GM19372 (cell line): ENCODE measurements around the gene SCIN.
A peak's percentile ranks its signal among the peaks of the same experiment; 100 is the strongest.

ENCODE experiments used
- ATAC-seq: cut with Tn5 transposase; IDR thresholded peaks from one replicate; pipeline ENCODE4 v1.9.1; 2021; ENCODE audit warnings: mild to moderate bottlenecking, low read depth, moderate library complexity; ENCODE audit not compliant: unreplicated experiment

SCIN gene

GRCh38 chr7:12607134-12607533 is 36.6 kb downstream of the SCIN start:
- ATAC-seq, result no peak

- no peak for ATAC-seq
Measured at GRCh38 chr7:12609561-12609960, 39.0 kb downstream of the SCIN start.

GRCh38 chr7:12610899-12611298 is 40.4 kb downstream of the SCIN start:
- ATAC-seq, result no peak

GRCh38 chr7:12612622-12613021 is 42.1 kb downstream of the SCIN start:
- no peak for ATAC-seq

DNA sequence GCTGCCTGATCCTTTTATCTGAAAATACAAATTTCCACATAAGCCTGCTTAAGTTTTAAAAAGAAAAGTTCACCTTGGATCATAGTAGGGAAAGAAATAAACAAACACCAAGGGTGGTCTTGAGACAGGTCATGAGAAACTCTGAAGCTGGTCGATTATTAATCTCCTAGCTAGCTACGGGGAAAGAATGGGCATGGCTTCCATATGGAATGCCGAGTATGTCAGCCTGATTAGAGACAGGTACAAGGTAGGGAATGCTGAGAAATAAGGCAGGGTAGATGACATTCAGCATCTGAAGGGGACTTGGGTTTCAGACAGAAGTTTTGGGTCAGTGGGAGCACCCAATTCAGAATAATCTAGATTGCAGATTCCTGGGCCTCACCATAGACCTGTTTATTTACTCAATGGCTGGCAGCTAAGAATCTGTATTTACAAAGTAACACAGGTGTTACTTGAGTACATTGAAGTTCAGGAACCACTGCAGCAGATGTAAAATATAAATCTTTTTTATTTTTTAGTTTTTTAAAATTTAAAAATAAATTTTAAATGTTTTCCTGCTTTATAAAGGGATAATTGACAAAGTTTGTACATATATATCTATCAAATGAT is 49.0 kb downstream of the SCIN start:
- no peak for ATAC-seq

DNA sequence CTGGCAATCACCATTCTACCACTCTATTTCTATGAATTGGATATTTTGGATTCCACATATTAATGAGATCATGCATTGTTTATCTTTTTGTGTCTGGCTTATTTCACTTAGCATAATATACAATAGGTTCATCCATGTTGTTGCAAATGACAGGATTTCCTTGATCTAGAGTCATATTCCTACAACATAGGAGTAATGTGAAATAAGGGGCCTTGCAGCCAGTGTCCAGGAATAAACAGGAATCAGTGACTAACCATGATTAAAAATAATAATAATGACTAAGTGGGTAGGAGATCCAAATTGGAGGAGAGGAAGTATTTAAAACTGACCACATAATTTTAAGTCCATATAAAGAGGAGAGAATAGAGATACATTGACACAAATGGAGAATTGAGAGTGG is 49.9 kb downstream of the SCIN start:
- no peak for ATAC-seq

GRCh38 chr7:12623223-12623622 is 52.7 kb downstream of the SCIN start:
- no peak for ATAC-seq

DNA sequence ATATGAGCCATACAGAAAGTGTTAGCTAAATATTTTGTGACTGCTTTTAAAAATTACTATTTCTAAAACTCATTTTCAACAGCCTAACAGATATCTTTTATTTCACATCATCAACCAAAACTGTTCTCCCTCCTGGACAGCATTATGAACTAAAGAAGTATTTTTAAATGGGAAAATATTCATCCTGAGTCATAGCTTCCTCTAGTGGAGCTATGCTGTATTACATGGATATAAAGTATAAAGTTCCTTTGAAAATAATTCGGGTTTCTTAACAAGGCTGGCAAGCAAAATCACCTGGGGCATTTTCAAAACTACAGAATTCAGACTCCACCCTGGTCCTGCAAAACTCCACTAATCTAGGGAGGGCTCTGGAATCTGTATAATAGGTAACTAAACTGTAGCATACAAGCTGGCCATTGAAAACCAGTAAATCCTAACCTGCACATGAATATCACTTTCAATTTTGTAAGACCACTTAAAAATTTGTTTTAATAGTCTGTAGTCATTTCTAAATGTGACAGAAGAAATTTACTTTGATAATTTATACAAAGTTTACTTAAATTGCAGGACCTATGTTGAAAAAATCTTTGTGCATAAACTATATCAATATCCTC is 53.5 kb downstream of the SCIN start:
- no peak for ATAC-seq

DNA sequence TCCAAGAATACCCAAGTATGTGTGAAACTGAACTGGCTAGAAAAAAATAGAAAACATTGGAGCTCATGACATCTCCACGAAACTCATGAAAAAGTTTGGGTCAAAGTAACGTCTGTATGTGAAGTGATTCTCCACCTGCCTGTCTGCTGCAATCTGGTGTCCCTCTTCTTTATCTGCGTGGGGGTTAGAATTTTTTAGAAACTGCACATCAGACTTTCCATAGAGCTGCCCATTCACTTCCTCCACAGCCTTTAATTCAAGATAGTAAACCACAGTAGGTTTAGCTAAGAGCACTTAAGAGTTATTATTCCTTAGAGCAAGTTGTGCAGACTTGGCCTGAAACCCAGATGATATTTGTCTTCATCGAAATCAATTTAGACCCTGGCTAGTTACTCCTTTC is 55.3 kb downstream of the SCIN start:
- no peak for ATAC-seq

DNA sequence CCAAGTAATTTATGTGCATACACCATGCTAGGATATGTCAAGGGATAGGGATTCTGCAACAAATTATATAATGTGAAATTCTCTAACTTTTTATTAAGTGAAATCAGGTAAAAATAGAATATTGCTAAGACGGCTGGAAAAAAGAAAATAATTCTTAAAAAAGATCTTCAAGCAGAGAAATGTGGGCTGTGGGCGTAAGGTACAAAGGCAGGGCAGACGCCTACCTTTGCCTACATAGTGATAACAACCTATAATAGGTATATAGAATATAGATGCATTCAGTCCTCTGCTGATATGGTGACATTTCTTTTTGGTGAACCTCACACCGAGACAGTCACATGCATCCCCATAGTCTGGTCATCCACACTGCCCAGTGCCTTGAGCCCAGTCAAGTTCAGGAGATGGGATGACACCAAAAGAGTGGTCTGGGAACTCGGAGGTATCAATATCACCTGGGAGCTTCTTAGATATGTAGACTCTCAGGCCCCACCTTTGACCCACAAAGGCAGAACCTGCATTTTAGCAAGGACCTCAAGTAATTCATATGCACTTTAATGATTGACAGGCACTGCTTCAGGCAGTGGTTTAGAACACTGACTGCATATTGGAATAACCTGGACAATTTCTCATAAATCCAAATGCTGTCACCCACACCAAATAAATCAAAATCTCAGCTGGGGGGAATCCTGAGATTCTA is 59.4 kb downstream of the SCIN start:
- ATAC-seq, result no peak

DNA sequence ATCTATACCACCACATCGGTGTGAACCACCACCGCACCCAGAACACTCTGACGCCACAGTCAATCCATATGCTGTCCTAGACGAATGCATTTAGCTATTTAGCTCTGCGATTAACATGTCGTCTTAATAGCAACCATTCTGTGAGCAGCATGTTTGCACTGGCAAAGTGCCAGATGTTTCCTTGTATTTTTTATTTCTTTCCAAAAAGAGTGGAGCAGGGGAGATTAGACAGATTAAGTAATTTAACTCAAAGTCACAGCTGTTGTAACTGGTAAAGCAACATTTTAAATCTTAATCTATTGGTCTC is 59.9 kb downstream of the SCIN start:
- no peak for ATAC-seq

DNA sequence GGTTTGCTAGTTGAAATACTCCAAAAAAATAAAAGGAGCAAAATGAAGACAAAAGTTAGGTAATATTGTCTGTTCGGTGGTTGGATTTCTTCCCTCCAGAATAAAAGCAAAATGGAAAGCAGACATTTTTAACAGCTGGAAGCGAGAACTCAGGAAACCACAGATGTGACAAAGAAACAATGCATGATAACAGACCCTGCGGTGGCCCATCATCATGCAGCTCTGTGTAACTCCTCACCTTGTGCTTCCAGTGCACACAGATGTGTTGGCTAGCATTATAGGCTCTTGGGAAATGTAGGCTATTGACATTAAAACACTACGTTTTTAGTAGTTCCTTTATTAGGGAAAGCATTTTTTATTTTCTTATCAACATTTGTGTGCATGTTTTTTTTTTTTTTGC is 63.1 kb downstream of the SCIN start:
- no peak for ATAC-seq

- peak; percentile 59 for ATAC-seq
Measured at GRCh38 chr7:12635830-12636229, 65.3 kb downstream of the SCIN start.

- no peak for ATAC-seq
Measured at GRCh38 chr7:12637328-12637727, 66.8 kb downstream of the SCIN start.

DNA sequence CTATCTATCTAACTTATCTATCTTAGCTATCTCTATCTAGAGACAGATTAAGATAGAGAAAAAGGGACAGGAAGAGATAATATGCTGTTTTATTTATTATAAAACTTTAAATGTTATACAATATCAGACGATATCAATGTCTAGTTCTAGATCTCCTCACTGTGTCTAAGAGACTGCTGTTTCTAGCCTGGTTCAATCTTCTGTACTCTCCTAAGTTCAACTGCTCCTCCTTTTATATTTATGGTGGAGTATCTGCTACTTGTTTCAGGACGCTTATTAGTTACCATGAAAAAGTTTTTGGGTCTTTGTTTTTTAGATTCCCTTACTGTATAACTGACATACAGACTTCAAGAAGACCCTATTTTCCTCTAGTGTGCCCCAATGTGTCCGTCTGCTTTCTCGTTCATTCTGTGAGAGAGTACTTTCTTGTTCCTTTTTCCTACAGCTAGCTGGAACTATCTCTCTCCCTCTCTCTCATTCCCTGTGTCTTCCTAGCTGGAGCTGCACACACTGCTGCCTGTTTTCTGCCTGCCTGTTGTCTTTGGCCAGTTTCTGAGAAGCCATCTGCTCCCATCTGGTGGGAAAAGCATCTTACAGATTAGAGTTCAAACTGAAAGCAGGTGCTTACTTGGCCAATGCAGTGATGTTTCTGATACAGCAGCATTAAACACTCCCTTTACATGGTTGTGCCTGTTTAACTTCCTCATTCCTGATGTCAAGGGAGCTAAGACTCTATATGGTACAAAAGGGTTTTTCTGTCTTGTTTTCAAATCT is 67.5 kb downstream of the SCIN start:
- peak; percentile 46 for ATAC-seq

- ATAC-seq, result peak; percentile 44
Measured at GRCh38 chr7:12638851-12639456, 68.4 kb downstream of the SCIN start.

DNA sequence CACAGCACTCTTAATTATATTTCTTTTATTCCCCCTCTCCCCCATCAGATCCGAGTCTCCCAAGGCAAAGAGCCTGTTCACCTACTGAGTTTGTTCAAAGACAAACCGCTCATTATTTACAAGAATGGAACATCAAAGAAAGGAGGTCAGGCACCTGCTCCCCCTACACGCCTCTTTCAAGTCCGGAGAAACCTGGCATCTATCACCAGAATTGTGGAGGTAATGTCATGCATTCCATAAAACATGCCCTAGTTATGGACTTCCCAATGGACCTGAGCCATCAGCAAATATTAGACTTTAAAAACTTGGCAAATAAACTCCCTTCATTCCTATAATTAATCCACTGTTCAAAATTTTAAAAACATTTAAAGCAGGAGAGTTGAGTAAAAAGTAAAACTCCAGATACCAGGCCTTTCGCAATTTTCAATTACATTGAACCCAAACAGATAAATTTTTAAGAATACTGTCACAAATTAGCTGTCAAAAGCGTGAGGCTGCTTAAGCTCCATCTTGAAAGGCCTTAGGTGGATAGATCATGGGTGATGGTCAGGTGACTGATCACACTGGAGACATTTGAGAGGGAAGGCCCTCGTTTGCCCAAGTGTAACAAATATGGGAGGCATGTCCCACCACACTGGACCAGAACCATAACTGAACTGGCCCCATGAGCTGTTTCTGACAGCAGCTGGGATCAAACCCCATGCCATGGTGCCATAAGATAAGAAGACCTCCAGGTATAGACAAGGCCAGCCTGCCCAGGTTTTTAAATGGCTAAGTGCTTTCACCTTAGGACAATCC is 70.0 kb downstream of the SCIN start:
- no peak for ATAC-seq

GRCh38 chr7:12641196-12641595 is 70.7 kb downstream of the SCIN start:
- no peak for ATAC-seq

DNA sequence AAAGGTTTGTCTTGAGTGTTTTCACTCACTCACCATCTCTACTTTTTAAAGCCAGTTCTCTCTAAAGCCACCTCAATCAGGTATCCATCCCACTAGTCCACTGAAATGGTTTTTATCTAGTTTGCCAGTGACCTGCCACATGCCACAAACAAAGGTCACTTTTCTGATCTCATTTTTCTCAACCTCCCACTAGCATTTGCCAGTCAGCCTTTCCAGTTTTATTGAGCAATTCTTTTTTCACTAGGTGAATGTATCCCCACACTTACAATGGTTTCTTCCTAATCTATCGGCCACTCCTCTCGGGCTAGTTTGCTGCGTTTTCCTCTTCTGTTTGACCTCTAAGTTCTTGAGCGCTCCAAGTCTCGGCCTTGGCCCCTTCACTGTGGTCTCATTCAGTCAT is 72.0 kb downstream of the SCIN start:
- ATAC-seq, result no peak

DNA sequence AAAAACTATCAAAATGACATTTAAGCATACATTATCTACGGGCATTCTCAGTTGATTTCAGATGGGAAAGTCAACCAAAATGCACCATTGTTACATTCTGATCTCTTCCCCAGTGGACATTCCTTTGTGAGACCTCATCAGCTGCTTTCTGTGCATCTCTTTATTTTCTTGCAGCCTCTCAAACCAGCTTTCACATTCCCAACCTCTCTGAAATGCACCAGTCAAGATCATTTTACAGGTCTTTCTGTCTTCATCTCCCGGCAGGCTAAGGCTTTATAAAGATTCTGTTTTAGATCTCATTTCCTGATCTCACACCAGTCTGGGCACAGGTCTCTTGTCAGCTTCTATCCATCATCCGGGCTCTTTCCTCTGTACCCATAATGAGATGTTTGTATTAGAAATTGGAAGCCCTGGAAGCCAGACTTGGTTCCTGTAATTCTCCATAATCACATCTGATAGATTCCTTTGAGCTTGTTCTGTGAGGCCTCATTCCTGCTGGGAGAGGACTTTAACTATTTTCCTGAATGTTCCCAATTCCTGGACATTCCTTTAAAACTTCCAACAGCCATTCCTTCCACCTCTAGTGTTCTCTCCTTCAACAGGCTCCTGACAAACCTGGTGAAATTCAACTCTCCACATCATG is 72.6 kb downstream of the SCIN start:
- no peak for ATAC-seq
